HEK293 (cell line): ENCODE data around the gene UQCR11.

Experiments used
- CTCF ChIA-PET: fragments of 350-600 bp; formaldehyde crosslinking; extraction: SDS; loops from one replicate; lab custom pipeline; 2021; ENCODE audit warnings: antibody characterized with exemption; lab: Yijun Ruan, JAX
- POLR2A ChIA-PET: fragments of 300-600 bp; formaldehyde crosslinking; extraction: SDS; loops from one replicate; lab custom pipeline; 2020; ENCODE audit warnings: antibody characterized with exemption, inconsistent platforms; lab: Yijun Ruan, JAX
- H3K27ac ChIP-seq: fragments of 200-500 bp; sonication (Bioruptor generic); 2 replicates; pipeline ENCODE4 v1.5.1; 2014; ENCODE audit warnings: low read depth, low read length, control low read depth, inconsistent platforms; ENCODE audit errors: extremely low read depth
- H3K36me3 ChIP-seq, 2 experiments: fragments of 200-500 bp in 1 of 2; sonication (Bioruptor generic) in 1 of 2; 1 replicate in 1 of 2; 2 replicates in 1 of 2; pipeline ENCODE4 v1.5.1; 2014 to 2017; ENCODE audit warnings: inconsistent platforms in 2 of 2, low read length in 2 of 2; ENCODE audit not compliant: control insufficient read depth in 2 of 2, insufficient read depth in 1 of 2
- H3K4me1 ChIP-seq: fragments of 200-500 bp; sonication (Bioruptor generic); 2 replicates; pipeline ENCODE4 v1.5.1; 2014; ENCODE audit warnings: mild to moderate bottlenecking, low read length, inconsistent platforms; ENCODE audit not compliant: control insufficient read depth, insufficient read depth
- H3K4me3 ChIP-seq: 2 replicates; pipeline ENCODE4 v1.5.1; 2011; ENCODE audit warnings: low read depth, mild to moderate bottlenecking, control low read depth, low read length, moderate library complexity
- H3K9me3 ChIP-seq: fragments of 200-500 bp; sonication (Bioruptor generic); 2 replicates; pipeline ENCODE4 v1.5.1; 2014; ENCODE audit warnings: low read depth, low read length, inconsistent platforms; ENCODE audit not compliant: control insufficient read depth, insufficient read depth
- GLIS1 ChIP-seq: fragments of 450-650 bp; formaldehyde crosslinking; IDR thresholded peaks from 2 replicates; pipeline ENCODE4 v1.5.1; 2016; ENCODE audit warnings: missing biosample characterization, missing genetic modification characterization
- HOXC10 ChIP-seq: sonication (generic); formaldehyde crosslinking; IDR thresholded peaks from 2 replicates; pipeline ENCODE4 v1.8.1; 2023; ENCODE audit warnings: mild to moderate bottlenecking, missing genetic modification reagents
- IKZF3 ChIP-seq: fragments of 450-650 bp; IDR thresholded peaks from 2 replicates; pipeline ENCODE4 v1.5.0; 2018; ENCODE audit warnings: missing biosample characterization, mild to moderate bottlenecking, missing genetic modification characterization, moderate library complexity
- REPIN1 ChIP-seq: fragments of 450-650 bp; formaldehyde crosslinking; IDR thresholded peaks from 2 replicates; pipeline ENCODE4 v1.5.1; 2017; ENCODE audit warnings: missing biosample characterization, missing genetic modification characterization, low read depth
- WT1 ChIP-seq: fragments of 450-650 bp; formaldehyde crosslinking; IDR thresholded peaks from 2 replicates; pipeline ENCODE4 v1.5.1; 2016; ENCODE audit warnings: missing biosample characterization, missing genetic modification characterization
- ZBTB20 ChIP-seq: fragments of 450-650 bp; formaldehyde crosslinking; IDR thresholded peaks from 2 replicates; pipeline ENCODE4 v1.5.1; 2016; ENCODE audit warnings: missing biosample characterization, missing genetic modification characterization
- ZBTB48 ChIP-seq: fragments of 450-650 bp; formaldehyde crosslinking; IDR thresholded peaks from 2 replicates; pipeline ENCODE4 v1.5.1; 2016; ENCODE audit warnings: missing biosample characterization, missing genetic modification characterization
- ZBTB8A ChIP-seq: fragments of 450-650 bp; formaldehyde crosslinking; IDR thresholded peaks from 2 replicates; pipeline ENCODE4 v1.5.1; 2016; ENCODE audit warnings: missing biosample characterization, missing genetic modification characterization
- ZIC2 ChIP-seq: fragments of 450-650 bp; formaldehyde crosslinking; IDR thresholded peaks from 2 replicates; pipeline ENCODE4 v1.5.1; 2016; ENCODE audit warnings: missing biosample characterization, missing genetic modification characterization
- ZNF221 ChIP-seq: fragments of 450-650 bp; formaldehyde crosslinking; IDR thresholded peaks from 2 replicates; pipeline ENCODE4 v1.5.1; 2017; ENCODE audit warnings: missing biosample characterization, missing genetic modification characterization, borderline replicate concordance
- ZNF239 ChIP-seq: fragments of 450-650 bp; formaldehyde crosslinking; IDR thresholded peaks from 2 replicates; pipeline ENCODE4 v1.5.1; 2016; ENCODE audit warnings: missing biosample characterization, missing genetic modification characterization
- ZNF341 ChIP-seq: fragments of 450-650 bp; formaldehyde crosslinking; IDR thresholded peaks from 2 replicates; pipeline ENCODE4; 2016; ENCODE audit warnings: low read depth, missing biosample characterization, missing genetic modification characterization
- ZSCAN16 ChIP-seq: fragments of 450-650 bp; formaldehyde crosslinking; IDR thresholded peaks from 2 replicates; pipeline ENCODE4 v1.5.1; 2016; ENCODE audit warnings: missing biosample characterization, missing genetic modification characterization
- TF ChIP-seq, protein P1 (sequence below): fragments of 450-650 bp; formaldehyde crosslinking; IDR thresholded peaks from 2 replicates; pipeline ENCODE4 v1.5.1; 2017; ENCODE audit warnings: missing biosample characterization, missing genetic modification characterization
- TF ChIP-seq, protein P2 (sequence below): fragments of 450-650 bp; formaldehyde crosslinking; IDR thresholded peaks from 2 replicates; pipeline ENCODE4 v1.5.1; 2017; ENCODE audit warnings: missing biosample characterization, missing genetic modification characterization
- TF ChIP-seq, protein P3 (sequence below): fragments of 450-650 bp; IDR thresholded peaks from 2 replicates; pipeline ENCODE4 v1.5.1; 2018; ENCODE audit warnings: missing biosample characterization, mild to moderate bottlenecking, missing genetic modification characterization

The UQCR11 gene

DNA sequence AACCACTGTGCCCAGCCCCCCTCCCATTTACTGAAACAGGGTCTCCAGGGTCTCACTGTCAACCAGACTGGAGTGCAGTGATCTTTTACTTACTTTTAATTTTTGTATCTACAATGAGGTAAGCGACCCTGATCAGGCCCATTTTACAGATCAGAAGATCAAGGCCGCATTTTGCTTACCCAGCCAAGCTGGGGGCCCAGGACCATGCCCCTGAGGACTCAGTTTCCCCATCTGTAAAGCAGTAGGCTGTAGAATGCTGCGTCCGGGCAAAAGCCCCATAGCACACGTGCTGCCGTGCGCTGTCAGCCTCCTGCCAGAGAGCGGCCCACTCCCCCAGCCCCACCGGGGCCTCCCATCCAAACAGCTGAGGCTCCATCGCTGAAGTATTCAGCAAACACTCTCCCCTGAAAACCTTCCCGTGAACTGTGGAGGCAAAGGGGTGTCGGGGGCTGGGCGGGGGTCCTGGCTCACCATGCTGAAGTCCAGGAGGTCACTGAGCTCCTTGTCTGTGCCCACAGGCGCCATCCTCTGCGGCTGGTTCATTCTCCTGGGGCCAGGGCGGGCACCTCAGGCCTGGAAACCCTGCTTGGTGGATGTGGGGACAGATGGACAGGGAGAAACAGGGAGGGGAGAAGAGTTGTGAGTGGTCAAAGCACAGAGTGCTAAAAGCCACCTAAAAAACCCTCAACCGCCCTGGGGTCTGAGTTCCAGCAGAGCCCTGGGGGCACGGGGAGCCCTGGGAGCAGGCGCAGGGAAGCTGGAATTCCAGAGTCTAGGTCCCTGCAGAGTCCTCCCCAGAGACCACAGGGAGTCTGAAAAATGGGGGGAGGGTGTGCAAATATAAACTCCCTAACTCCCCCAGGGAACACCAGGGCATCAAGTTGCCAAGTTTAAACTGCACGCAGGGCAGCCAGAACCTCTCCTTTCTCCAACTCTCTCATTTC, 44.7 kb upstream of the UQCR11 start:
- H3K4me1 ChIP-seq: peaks cover 3% of the 10 kb centered on the region; the same call in 1 of the 2 replicates
- H3K9me3 ChIP-seq: no peaks in the 10 kb centered on the region
- peaks cover 6 to 50% of the 10 kb centered on the region in 2 experiments; a peak in 2 of 3 replicates for H3K36me3 ChIP-seq
- ChIA-PET CTCF (interaction anchor here (0.6 to 1.3 kb wide), 6 partner anchors 9 to 104 kb away, joined by 3 to 6 read pairs (median 3); no protein-coding TSS in a partner anchor), POLR2A (interaction anchor here (0.6 to 0.7 kb wide), 2 partner anchors 14 to 184 kb away, joined by 3 read pairs; no protein-coding TSS in a partner anchor)
- TF ChIP-seq ZBTB20 (peak; percentile 33; the same call in 1 of the 2 replicates), IKZF3 (tag by site-specific recombination) (0 out of 2 replicates have a peak, but pooled peaks have one; percentile 34), REPIN1 (no peak), GLIS1 (tag by site-specific recombination) (peak; percentile 81), ZIC2 (tag by site-specific recombination) (peak; percentile 61; the same call in 1 of the 2 replicates), ZSCAN16 (no peak), ZBTB48 (tag by site-specific recombination) (peak; percentile 31; the same call in 1 of the 2 replicates), WT1 (peak; percentile 90)
- TF ChIP-seq, protein P1, sequence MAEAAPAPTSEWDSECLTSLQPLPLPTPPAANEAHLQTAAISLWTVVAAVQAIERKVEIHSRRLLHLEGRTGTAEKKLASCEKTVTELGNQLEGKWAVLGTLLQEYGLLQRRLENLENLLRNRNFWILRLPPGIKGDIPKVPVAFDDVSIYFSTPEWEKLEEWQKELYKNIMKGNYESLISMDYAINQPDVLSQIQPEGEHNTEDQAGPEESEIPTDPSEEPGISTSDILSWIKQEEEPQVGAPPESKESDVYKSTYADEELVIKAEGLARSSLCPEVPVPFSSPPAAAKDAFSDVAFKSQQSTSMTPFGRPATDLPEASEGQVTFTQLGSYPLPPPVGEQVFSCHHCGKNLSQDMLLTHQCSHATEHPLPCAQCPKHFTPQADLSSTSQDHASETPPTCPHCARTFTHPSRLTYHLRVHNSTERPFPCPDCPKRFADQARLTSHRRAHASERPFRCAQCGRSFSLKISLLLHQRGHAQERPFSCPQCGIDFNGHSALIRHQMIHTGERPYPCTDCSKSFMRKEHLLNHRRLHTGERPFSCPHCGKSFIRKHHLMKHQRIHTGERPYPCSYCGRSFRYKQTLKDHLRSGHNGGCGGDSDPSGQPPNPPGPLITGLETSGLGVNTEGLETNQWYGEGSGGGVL (tag by site-specific recombination): 0 out of 2 replicates have a peak, but pooled peaks have one; percentile 29
- TF ChIP-seq, protein P2, sequence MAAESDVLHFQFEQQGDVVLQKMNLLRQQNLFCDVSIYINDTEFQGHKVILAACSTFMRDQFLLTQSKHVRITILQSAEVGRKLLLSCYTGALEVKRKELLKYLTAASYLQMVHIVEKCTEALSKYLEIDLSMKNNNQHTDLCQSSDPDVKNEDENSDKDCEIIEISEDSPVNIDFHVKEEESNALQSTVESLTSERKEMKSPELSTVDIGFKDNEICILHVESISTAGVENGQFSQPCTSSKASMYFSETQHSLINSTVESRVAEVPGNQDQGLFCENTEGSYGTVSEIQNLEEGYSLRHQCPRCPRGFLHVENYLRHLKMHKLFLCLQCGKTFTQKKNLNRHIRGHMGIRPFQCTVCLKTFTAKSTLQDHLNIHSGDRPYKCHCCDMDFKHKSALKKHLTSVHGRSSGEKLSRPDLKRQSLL (tag by site-specific recombination): no peak
- TF ChIP-seq, protein P3, sequence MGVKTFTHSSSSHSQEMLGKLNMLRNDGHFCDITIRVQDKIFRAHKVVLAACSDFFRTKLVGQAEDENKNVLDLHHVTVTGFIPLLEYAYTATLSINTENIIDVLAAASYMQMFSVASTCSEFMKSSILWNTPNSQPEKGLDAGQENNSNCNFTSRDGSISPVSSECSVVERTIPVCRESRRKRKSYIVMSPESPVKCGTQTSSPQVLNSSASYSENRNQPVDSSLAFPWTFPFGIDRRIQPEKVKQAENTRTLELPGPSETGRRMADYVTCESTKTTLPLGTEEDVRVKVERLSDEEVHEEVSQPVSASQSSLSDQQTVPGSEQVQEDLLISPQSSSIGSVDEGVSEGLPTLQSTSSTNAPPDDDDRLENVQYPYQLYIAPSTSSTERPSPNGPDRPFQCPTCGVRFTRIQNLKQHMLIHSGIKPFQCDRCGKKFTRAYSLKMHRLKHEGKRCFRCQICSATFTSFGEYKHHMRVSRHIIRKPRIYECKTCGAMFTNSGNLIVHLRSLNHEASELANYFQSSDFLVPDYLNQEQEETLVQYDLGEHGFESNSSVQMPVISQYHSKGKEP (tag by site-specific recombination): no peak
- H3K27ac ChIP-seq: no peak overlapping the region; the same call in 1 of the 2 replicates
- H3K4me3 ChIP-seq: no peak overlapping the region

DNA sequence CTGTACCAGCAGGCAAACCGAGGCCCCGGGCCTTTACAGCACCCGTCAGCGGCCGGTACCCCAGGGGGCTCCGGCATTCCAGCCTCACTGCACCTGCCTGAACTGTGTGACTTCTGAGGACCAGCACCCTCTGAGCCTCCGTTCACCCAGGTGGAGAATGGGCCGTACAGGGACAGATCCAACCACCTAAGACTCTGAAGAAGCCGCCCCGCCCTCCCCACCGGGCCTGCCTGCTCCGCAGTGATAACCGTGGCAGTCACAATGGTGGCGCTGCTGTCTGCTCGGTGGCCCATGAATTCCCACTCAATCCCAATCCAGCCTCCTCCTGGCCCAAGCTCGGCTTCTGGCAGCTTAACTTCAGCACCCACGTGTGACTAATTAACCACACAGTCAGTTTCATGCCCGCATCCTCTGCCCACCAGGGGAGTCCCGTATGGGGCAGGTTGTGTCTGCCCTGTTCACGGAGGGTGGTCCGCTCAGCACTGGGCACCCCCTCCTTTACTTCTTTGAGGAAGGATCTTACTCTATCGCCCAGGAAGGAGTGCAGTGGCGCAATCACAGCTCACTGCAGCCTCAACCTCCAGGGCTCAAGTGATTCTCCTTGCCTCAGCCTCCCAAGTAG, 43.8 kb upstream of the UQCR11 start:
- peaks cover 3% of the 10 kb centered on the region; the same call in 1 of the 2 replicates for H3K4me1 ChIP-seq
- peaks cover 6 to 60% of the 10 kb centered on the region in 2 experiments; a peak in 2 of 3 replicates for H3K36me3 ChIP-seq
- no peak overlapping the region for H3K4me3 ChIP-seq
- CTCF ChIA-PET: interaction anchor here (1.1 kb wide), 1 partner anchor 103 kb away, joined by 3 read pairs; no protein-coding TSS in a partner anchor
- POLR2A ChIA-PET: no interaction called here
- H3K27ac ChIP-seq: no peak overlapping the region
- H3K9me3 ChIP-seq: no peaks in the 10 kb centered on the region
- TF ChIP-seq, protein P2 (tag by site-specific recombination): no peak
- TF ChIP-seq ZNF341: no peak
- TF ChIP-seq ZIC2 (tag by site-specific recombination): peak; percentile 39
- no peak for TF ChIP-seq ZNF239 (tag by site-specific recombination)
- no peak for TF ChIP-seq ZNF221 (tag by site-specific recombination)
- no peak for TF ChIP-seq HOXC10 (CRISPR knock-in tag)
- TF ChIP-seq ZBTB8A: no peak
